Activated naive CD4-positive, alpha-beta T cell treated with anti-CD3 and anti-CD28 coated beads, Interleukin-2, amount 50 U/mL, for 24 hours (primary cell): ENCODE measurements around the gene ISLR.
"Not testable (repeated sequence)": the region's sequence is repeated elsewhere in the genome, so short reads cannot be mapped to it uniquely, and the experiment has no call there.

ENCODE experiments used
- H3K27ac Mint-ChIP-seq: one replicate; pipeline ENCODE4 v1.8.0; 2021; ENCODE audit warnings: mild to moderate bottlenecking, mixed read lengths
- H3K27me3 Mint-ChIP-seq: one replicate; pipeline ENCODE4 v1.8.0; 2021; ENCODE audit warnings: mixed read lengths
- H3K36me3 Mint-ChIP-seq: one replicate; pipeline ENCODE4 v1.8.0; 2021; ENCODE audit warnings: mixed read lengths
- H3K4me1 Mint-ChIP-seq: one replicate; pipeline ENCODE4 v1.8.0; 2021; ENCODE audit warnings: mixed read lengths
- H3K4me3 Mint-ChIP-seq: one replicate; pipeline ENCODE4 v1.8.0; 2021; ENCODE audit warnings: mild to moderate bottlenecking, mixed read lengths
- H3K9me3 Mint-ChIP-seq: one replicate; pipeline ENCODE4 v1.8.0; 2021; ENCODE audit warnings: mixed read lengths

The ISLR gene

DNA sequence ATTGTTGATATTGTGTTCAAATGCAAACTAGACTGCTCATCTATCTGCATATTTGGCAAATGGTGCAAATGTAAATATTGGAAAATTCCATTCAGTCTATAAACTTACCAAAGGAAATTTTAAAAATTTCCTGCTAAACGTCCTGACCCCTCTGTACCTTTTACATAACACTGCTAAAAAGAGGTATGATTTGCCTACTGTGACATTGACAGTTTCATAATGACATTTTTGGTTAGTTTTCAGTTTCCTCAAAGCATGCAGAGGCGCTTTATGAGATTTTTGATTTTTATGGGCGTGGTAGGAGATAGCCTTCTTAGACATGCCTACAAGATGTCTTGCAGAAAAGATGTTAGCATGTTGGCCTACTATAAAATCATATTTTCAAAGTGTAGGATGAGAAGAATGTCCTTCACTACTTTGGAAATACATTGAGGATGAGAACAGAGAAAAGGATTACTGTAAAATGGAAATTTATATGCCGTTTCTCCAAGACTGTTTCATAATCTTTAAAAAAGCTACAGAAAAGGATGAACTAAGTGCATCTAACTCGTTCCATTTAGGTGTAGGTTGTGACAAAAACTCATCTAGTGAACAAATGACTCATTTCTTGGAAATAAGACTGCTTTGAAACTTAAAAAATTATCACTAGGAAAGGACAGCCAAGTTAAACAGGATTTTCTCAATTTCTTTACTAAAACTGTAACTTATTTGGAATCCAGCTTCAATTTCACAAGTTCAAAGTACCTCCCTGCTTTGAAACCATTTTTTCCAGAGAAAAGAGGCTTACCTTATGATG is 14.5 kb upstream of the ISLR start:
- Mint-ChIP-seq H3K4me3 (no peak overlapping the region), H3K27ac (no peak overlapping the region), H3K4me1 (peaks cover 6% of the 10 kb centered on the region), H3K27me3 (peaks cover 9% of the 10 kb centered on the region), H3K36me3 (no peaks in the 10 kb centered on the region), H3K9me3 (no peaks in the 10 kb centered on the region)

DNA sequence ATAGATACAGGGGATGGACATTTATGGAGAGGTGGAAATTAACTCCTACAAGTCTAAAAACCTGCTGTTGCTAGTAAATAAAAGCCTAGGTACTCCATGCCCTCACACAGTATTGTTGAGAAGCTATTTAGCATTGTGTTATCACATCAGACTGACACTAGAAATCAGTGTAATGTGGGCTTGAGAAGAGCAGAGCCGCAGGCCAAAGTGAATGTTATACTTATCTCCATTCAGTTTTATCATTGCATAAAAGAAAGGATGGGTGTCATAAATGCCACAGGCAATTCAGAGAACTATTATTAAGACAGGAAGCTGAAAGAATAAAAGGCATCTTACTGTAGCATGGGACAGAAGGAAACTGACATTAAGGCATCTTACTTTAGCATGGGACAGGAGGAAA is 13.7 kb upstream of the ISLR start:
- H3K36me3 Mint-ChIP-seq = no peaks in the 10 kb centered on the region
- H3K4me3 Mint-ChIP-seq = no peak overlapping the region
- no peak overlapping the region for H3K27ac Mint-ChIP-seq
- H3K4me1 Mint-ChIP-seq = peaks cover 6% of the 10 kb centered on the region
- H3K27me3 Mint-ChIP-seq = peaks cover 8% of the 10 kb centered on the region
- H3K9me3 Mint-ChIP-seq = no peaks in the 10 kb centered on the region

DNA sequence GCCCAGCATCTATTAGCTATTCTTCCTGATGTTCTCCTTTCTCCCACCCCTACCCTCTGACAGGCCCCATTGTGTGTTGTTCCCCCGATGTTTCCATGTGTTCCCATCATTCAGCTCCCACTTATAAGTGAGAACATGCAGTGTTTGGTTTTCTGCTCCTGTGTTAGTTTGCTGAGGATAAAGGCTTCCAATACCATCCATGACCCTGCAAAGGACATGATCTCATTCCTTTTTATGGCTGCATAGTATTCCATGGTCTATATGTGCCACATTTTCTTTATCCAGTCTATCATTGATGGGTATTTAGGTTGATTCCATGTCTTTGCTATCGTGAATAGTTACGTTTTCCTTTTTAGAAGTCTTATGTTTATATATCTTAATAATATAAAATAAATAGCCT is 13.1 kb upstream of the ISLR start:
- not testable (repeated sequence) for H3K27me3 Mint-ChIP-seq, H3K4me1 Mint-ChIP-seq, H3K4me3 Mint-ChIP-seq, H3K27ac Mint-ChIP-seq, H3K9me3 Mint-ChIP-seq, H3K36me3 Mint-ChIP-seq

DNA sequence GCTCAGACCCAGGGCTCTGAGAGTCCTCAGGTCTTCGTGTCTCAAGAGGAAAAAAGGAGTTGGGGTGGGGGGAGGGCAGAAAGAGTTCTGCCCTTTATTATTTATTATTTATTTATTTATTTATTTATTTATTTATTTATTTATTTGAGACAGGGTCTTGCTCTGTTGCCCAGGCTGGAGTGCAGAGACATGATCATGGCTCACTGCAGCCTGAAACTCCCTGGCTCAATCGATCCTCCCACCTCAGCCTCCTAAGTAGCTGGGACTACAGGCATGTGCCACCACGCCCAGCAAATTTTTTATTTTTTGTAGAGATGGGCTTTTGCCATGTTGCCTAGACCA is 11.3 kb upstream of the ISLR start:
- H3K9me3 Mint-ChIP-seq, H3K4me3 Mint-ChIP-seq, H3K36me3 Mint-ChIP-seq, H3K27ac Mint-ChIP-seq, H3K4me1 Mint-ChIP-seq, H3K27me3 Mint-ChIP-seq: not testable (repeated sequence)

DNA sequence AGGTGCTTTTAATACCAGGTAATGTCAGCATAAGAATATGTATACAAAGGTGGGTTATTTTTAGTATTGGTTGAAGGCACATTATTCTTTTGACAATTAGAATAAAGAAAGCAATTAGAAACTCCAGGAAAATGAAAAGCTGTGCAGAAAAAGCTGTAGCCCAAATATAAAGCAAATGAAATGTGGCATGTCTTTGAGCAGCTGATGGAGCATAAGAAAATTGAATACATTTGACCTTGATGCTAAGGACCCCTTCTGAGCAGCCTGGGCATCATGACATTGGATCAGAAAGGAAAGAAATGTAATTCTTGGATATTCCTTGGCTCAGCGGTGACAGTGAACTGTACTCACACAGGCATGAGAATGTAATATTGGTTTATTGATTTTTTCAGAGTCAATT is 8.0 kb upstream of the ISLR start:
- H3K9me3 Mint-ChIP-seq = no peaks in the 10 kb centered on the region
- no peaks in the 10 kb centered on the region for H3K36me3 Mint-ChIP-seq
- H3K27ac Mint-ChIP-seq = no peak overlapping the region
- H3K4me1 Mint-ChIP-seq = no peaks in the 10 kb centered on the region
- H3K27me3 Mint-ChIP-seq = peaks cover 6% of the 10 kb centered on the region
- no peak overlapping the region for H3K4me3 Mint-ChIP-seq

DNA sequence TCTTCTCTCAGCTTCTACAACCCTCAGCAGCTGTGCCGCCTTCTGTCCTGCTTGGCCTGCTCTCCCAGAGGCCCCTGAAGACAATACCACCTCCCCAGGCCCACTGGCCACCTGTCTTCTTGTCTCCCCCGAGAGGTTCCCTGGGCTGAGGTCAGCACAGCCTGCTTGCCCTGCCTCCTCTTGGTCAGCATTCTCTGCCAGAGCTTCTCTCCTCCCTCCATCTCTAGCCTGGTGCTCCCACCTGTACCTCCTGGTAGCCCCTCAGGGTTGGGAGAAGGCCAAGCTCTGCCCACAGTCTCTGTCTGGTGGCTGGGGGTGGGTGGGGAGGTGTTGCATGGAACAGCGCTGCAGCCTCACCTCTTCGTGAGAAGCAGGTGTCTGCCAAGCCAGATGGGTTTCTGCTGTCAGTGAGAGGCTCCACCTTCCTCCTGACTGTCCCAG is 5.6 kb upstream of the ISLR start:
- no peak overlapping the region for H3K27ac Mint-ChIP-seq
- peaks cover 3% of the 10 kb centered on the region for H3K27me3 Mint-ChIP-seq

DNA sequence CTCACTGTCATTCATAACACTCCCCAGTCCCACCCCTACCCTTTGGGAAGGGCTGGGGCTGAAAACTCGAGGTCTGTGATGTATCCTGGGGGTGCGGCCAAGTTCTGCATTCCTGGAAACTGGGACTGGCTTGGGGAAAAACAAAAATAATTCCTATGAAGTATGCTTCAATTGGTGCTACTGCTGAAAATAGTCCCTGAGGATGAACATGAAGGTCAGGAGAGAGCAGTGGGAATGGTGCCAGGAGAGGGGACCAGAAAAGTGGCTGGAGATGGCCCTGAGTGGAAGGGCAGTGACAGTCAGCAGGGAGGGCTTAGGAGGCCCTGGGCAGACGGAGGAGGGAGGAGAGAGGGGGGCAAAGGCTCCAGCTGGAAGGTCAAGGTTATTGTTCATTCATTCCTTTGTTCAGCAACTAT is 4.8 kb upstream of the ISLR start:
- Mint-ChIP-seq H3K9me3 (no peaks in the 10 kb centered on the region), H3K4me3 (no peak overlapping the region), H3K27me3 (no peaks in the 10 kb centered on the region), H3K36me3 (no peaks in the 10 kb centered on the region), H3K4me1 (no peaks in the 10 kb centered on the region), H3K27ac (no peak overlapping the region)

More for the DNA sequence above, 5.6 kb upstream of the ISLR start:
- Mint-ChIP-seq H3K4me1 (no peaks in the 10 kb centered on the region), H3K36me3 (no peaks in the 10 kb centered on the region), H3K4me3 (no peak overlapping the region), H3K9me3 (no peaks in the 10 kb centered on the region)

DNA sequence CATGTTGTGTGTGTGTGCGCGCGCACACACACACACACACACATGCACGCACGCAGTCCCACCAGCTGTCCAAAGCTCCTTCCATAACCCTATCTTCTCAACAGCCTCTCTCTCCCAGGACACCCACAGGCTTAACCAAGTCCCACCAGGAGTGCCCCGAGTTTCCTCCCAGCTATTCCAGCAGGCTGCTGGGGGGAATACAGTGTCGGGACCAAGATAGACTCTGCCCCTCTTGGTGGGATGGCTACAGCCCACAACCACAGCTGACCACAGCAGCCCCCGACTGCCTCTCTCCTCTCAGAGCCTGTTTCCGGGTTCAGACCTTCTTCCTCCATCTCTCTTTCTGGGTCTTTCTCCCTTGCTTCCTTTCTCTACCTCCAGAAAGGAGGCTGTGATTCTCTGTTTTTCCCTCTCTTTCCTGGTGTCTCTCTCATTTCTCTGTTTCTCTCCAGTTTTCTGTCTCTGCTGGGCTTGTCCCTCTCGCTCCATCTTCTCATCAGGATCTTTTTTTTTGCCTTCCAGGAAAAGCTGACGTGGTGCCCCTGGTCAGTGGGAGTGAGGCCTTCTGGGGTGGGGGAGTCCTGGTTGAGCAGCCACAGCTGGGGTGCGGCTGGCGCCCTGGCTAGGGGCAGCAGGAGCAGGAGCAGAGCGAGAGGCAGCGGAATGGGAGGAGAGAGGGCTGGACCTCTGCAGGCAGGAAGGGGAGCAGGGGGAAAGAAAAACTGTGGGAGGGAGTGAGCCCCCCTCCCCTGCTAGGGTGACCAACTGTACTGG is 3.3 kb upstream of the ISLR start:
- Mint-ChIP-seq H3K36me3 (no peaks in the 10 kb centered on the region), H3K27me3 (no peaks in the 10 kb centered on the region), H3K27ac (no peak overlapping the region), H3K4me1 (no peaks in the 10 kb centered on the region), H3K9me3 (no peaks in the 10 kb centered on the region), H3K4me3 (no peak overlapping the region)

DNA sequence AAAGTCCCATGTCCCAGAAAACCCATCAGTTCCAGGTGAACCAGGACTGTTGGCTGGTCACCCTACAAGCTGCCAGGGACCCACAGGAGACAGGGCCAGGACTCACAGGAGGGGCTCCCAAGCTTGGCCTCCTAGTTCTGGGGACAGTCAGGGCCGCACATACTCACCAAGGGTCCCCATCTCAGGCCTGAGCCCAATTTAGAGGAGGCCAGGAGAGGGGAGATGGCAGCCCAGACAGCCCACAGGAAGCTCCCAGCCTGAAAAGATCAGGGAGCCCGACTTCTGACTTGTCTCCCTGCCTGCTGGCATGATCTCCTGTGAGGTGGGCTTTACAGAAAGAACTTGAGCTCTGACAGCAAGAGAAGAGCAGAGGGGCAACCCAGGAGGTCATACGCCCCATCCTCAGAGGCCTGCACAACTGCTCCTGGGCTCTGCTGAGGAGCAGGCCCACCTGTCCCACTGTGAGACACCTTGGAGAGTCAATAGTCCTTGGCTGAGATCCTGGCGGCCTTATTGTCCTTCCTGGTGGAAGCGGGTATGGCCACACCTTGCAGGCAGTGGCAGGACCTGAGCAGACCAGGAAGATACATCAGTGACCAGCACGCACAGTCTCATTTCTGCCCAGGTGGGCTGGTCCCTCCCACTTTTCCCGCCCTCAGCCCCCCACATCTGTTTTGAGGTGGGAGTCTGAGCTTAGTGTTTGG is 2.5 kb upstream of the ISLR start:
- Mint-ChIP-seq H3K4me3 (no peak overlapping the region), H3K27me3 (no peaks in the 10 kb centered on the region), H3K27ac (no peak overlapping the region), H3K4me1 (no peaks in the 10 kb centered on the region), H3K36me3 (no peaks in the 10 kb centered on the region), H3K9me3 (no peaks in the 10 kb centered on the region)

DNA sequence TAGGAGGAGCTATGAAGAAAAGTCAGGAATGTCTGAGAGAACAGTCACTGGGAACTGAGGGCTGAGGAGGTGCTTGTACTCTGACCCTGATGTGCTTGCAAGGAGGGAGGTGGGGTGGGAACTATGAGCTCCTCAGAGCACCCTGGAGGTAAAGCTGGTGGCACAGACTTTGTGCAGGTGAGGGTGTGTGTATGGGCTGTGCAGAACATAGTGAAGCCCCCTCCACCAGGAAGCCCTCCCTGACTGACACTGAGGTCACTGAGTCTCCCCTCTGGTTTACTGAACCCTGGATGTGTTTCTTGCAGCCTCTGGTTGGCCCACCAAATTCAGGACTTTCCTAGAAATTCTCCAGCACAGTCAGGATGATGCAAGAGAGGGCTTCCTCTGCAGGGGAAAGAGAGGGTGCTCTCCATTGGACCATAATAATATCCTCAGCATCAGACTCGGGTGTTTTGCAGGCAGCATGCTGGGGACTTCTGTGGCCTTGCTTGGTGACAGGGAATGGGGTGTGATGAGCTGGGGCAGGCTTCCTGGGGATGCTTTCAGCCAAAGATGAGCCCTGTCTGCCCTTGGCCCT is 1.5 kb upstream of the ISLR start:
- Mint-ChIP-seq H3K27ac (no peak overlapping the region), H3K9me3 (no peaks in the 10 kb centered on the region), H3K4me1 (no peaks in the 10 kb centered on the region), H3K27me3 (no peaks in the 10 kb centered on the region), H3K4me3 (no peak overlapping the region), H3K36me3 (no peaks in the 10 kb centered on the region)

DNA sequence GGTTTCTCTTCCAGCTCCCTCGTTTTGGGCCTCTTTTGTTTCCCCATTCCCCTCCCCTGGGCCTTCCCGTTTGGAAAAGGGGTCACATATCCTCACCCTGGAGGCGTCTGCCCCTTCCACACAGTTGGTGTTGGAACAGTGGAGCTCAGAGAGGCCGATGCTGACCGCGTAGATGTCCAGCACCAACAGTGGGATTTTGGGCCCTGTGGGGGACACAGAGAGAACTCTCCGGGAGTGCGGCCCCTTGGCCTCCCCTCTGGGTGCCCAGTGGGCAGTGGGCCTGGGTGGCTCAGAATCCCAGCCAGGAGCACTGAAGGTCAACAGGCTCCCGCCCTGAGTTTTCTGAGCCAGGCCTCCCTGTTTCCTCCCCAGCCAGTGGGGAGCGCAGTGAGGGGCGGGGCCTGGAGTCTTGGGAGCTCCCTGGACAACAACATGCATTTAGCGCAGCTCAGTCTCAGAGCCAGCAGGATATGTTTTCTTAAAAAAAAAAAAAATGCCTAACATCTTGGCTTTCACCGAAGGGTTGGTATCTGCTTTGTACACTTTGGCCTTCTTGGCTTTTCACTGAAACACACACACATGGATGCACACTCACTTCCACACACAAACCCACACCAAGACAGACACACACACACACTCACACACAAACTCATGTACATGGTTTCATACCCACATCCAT is 670 bp upstream of the ISLR start:
- Mint-ChIP-seq H3K9me3 (no peaks in the 10 kb centered on the region), H3K27ac (no peak overlapping the region), H3K4me1 (no peaks in the 10 kb centered on the region), H3K36me3 (no peaks in the 10 kb centered on the region), H3K27me3 (no peaks in the 10 kb centered on the region), H3K4me3 (no peak overlapping the region)

DNA sequence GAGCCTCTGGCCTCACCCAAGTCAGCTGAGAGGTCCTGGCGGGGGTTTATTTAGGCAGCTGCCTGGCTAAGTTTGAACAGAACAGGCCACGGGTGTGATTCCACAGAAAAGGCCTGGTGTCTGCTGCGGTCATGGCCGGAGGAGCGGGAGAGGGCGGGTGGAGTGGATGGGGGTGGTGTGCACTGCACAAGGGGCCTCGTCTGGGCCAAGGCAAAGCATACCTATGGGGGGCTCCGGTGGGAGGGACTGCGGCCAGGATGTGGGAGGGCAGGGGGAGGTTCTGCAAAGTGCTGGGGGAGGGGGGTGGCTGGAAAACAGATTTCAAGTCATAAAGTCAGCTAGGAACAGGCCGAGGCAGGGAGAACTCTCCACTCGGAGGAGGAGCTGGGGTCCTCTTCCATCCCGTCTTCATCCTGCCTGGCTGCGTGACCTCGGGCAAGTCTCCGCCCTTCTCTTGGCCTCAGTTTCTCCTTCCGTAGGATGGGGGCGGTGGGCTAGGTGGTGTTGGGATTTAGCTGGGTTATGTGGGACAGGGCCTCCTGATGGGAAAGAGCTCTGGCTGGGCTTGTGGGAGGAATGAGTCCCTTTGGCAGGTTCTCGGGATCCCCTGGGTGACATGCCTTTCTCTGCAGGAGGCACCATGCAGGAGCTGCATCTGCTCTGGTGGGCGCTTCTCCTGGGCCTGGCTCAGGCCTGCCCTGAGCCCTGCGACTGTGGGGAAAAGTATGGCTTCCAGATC is 878 bp downstream of the ISLR start:
- Mint-ChIP-seq H3K9me3 (no peaks in the 10 kb centered on the region), H3K4me1 (no peaks in the 10 kb centered on the region), H3K27me3 (no peaks in the 10 kb centered on the region), H3K4me3 (no peak overlapping the region), H3K36me3 (no peaks in the 10 kb centered on the region), H3K27ac (no peak overlapping the region)

DNA sequence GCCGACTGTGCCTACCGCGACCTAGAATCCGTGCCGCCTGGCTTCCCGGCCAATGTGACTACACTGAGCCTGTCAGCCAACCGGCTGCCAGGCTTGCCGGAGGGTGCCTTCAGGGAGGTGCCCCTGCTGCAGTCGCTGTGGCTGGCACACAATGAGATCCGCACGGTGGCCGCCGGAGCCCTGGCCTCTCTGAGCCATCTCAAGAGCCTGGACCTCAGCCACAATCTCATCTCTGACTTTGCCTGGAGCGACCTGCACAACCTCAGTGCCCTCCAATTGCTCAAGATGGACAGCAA is 1.4 kb downstream of the ISLR start:
- no peaks in the 10 kb centered on the region for H3K36me3 Mint-ChIP-seq
- no peaks in the 10 kb centered on the region for H3K9me3 Mint-ChIP-seq
- no peaks in the 10 kb centered on the region for H3K4me1 Mint-ChIP-seq
- no peak overlapping the region for H3K27ac Mint-ChIP-seq
- H3K27me3 Mint-ChIP-seq = no peaks in the 10 kb centered on the region
- no peak overlapping the region for H3K4me3 Mint-ChIP-seq

DNA sequence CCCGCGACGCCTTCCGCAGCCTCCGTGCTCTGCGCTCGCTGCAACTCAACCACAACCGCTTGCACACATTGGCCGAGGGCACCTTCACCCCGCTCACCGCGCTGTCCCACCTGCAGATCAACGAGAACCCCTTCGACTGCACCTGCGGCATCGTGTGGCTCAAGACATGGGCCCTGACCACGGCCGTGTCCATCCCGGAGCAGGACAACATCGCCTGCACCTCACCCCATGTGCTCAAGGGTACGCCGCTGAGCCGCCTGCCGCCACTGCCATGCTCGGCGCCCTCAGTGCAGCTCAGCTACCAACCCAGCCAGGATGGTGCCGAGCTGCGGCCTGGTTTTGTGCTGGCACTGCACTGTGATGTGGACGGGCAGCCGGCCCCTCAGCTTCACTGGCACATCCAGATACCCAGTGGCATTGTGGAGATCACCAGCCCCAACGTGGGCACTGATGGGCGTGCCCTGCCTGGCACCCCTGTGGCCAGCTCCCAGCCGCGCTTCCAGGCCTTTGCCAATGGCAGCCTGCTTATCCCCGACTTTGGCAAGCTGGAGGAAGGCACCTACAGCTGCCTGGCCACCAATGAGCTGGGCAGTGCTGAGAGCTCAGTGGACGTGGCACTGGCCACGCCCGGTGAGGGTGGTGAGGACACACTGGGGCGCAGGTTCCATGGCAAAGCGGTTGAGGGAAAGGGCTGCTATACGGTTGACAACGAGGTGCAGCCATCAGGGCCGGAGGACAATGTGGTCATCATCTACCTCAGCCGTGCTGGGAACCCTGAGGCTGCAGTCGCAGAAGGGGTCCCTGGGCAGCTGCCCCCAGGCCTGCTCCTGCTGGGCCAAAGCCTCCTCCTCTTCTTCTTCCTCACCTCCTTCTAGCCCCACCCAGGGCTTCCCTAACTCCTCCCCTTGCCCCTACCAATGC is 2.0 kb downstream of the ISLR start:
- H3K4me1 Mint-ChIP-seq = no peaks in the 10 kb centered on the region
- no peaks in the 10 kb centered on the region for H3K36me3 Mint-ChIP-seq
- H3K27ac Mint-ChIP-seq = no peak overlapping the region
- no peaks in the 10 kb centered on the region for H3K27me3 Mint-ChIP-seq
- H3K4me3 Mint-ChIP-seq = no peak overlapping the region
- H3K9me3 Mint-ChIP-seq = no peaks in the 10 kb centered on the region
